DOHH2 (cell line): ENCODE data around the gene FASN.

ENCODE experiments used
- EZH2phosphoT487 ChIP-seq: fragments of 200-600 bp; sonication (generic); IDR thresholded peaks from 2 replicates; pipeline ENCODE4 v1.6.1; 2017; ENCODE audit warnings: borderline replicate concordance, mild to moderate bottlenecking, antibody characterized with exemption, low read length, moderate library complexity, mixed read lengths
- TF ChIP-seq, protein P1 (sequence below): fragments of 200-600 bp; sonication (generic); IDR thresholded peaks from one replicate; pipeline ENCODE4 v1.5.1; 2014; ENCODE audit warnings: antibody characterized with exemption, mild to moderate bottlenecking, low read depth, low read length; ENCODE audit not compliant: poor library complexity, severe bottlenecking

GRCh38 chr17:82098939-82099763 is 1.1 kb upstream of the FASN start:
- TF ChIP-seq, protein P1, sequence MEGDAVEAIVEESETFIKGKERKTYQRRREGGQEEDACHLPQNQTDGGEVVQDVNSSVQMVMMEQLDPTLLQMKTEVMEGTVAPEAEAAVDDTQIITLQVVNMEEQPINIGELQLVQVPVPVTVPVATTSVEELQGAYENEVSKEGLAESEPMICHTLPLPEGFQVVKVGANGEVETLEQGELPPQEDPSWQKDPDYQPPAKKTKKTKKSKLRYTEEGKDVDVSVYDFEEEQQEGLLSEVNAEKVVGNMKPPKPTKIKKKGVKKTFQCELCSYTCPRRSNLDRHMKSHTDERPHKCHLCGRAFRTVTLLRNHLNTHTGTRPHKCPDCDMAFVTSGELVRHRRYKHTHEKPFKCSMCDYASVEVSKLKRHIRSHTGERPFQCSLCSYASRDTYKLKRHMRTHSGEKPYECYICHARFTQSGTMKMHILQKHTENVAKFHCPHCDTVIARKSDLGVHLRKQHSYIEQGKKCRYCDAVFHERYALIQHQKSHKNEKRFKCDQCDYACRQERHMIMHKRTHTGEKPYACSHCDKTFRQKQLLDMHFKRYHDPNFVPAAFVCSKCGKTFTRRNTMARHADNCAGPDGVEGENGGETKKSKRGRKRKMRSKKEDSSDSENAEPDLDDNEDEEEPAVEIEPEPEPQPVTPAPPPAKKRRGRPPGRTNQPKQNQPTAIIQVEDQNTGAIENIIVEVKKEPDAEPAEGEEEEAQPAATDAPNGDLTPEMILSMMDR, result no peak
- TF ChIP-seq EZH2phosphoT487, result no peak
